MCF 10A (cell line): ENCODE results near the gene SAP25. TPM values are rescaled to one million over a fixed set of nuclear protein-coding genes. Genes with fewer than 3 reads are reported as not detected.
"Not testable (repeated sequence)": the region's sequence is repeated elsewhere in the genome, so short reads cannot be mapped to it uniquely, and the experiment has no call there.

ENCODE experiments used
- BruUV-seq: library from RNA; stranded (reverse); fragments of 400-500 nt; replicated peaks from 2 replicates; lab custom pipeline; 2021; lab: Mats Ljungman, UMichigan
- CTCF ChIA-PET: fragments of 300-600 bp; sonication (Branson Sonifier 250); formaldehyde crosslinking; extraction: SDS; loops from one replicate; lab custom pipeline; 2021; ENCODE audit warnings: antibody characterized with exemption, inconsistent platforms; lab: Yijun Ruan, JAX
- POLR2A ChIA-PET: fragments of 300-600, 350-650 bp; sonication (Branson Sonifier 250); formaldehyde crosslinking; extraction: SDS; loops from one replicate; lab custom pipeline; 2020; ENCODE audit warnings: antibody characterized with exemption, inconsistent platforms; lab: Yijun Ruan, JAX
- DNase-seq: peaks from one replicate; pipeline ENCODE4 v3.0.0-alpha.2; 2018; ENCODE audit not compliant: unreplicated experiment
- H3K27ac Mint-ChIP-seq: one replicate; pipeline ENCODE4 v1.8.0; 2022; ENCODE audit warnings: mild to moderate bottlenecking, low read depth, mixed read lengths; ENCODE audit not compliant: unreplicated experiment
- H3K27me3 Mint-ChIP-seq: one replicate; pipeline ENCODE4 v1.8.0; 2022; ENCODE audit warnings: mixed read lengths; ENCODE audit not compliant: insufficient read depth, unreplicated experiment
- H3K36me3 Mint-ChIP-seq: one replicate; pipeline ENCODE4 v1.8.0; 2022; ENCODE audit warnings: mild to moderate bottlenecking, moderate library complexity, mixed read lengths; ENCODE audit not compliant: insufficient read depth, unreplicated experiment
- H3K4me1 Mint-ChIP-seq: one replicate; pipeline ENCODE4 v1.8.0; 2022; ENCODE audit warnings: mixed read lengths; ENCODE audit not compliant: insufficient read depth, unreplicated experiment
- H3K4me3 Mint-ChIP-seq: one replicate; pipeline ENCODE4 v1.8.0; 2022; ENCODE audit warnings: mild to moderate bottlenecking, moderate library complexity, mixed read lengths; ENCODE audit not compliant: unreplicated experiment
- H3K9me3 Mint-ChIP-seq: one replicate; pipeline ENCODE4 v1.8.0; 2022; ENCODE audit warnings: mixed read lengths; ENCODE audit not compliant: unreplicated experiment
- intact Hi-C: fragments of 100-400 bp; cut with micrococcal nuclease; formaldehyde crosslinking; loops from 2 replicates; pipeline ENCODE4 v1.14.1; 2022
- total RNA-seq: library from RNA; stranded (reverse); gene quantifications from 2 replicates; pipeline ENCODE4 v1.2.3, GENCODE V29; 2022
- TF ChIP-seq, protein P1 (sequence below): fragments of 200-600 bp; IDR thresholded peaks from one replicate; pipeline ENCODE4 v1.8.0; 2022; ENCODE audit warnings: antibody characterized with exemption, mild to moderate bottlenecking; ENCODE audit not compliant: unreplicated experiment

Gene SAP25
- total RNA-seq, 1 experiment from 2014 or later, result 1.2 TPM

DNA sequence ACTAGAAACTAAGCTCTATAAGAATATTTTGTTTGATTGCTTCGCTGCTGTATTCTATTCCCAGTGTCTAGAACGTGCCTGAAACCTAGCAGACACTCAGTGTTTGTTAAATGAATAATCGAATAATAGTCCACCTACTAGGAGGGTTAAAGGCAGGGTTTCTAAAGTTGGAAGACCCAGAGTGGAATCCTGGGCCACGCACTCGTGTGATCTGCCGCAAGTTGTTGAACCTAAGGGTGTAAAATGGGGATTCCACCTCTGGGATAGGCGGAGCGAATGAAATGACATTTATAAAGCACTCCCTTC lies 35.4 kb downstream of the SAP25 start:
- intact Hi-C loops, result no loop called here

DNA sequence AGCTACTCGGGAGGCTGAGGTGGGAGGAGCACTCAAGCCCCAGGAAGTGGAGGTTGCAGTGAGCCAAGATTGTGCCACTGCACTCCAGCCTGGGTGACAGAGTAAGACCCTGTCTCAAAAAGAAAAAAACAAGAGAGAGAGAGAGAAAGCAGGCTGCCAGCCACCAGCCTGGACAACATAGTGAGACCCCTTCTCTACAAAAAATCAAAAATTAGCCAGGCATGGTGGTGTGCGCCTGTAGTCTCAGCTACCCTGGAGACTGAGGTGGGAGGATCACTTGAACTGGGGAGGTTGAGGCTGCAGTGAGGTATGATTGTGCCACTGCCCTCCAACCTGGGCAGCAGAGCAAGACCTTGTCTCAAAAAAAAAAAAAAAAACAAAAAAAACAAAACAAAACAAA lies 37.0 kb downstream of the SAP25 start:
- CTCF ChIA-PET, result interaction anchor here (1.1 to 1.2 kb wide), 2 partner anchors 9 to 41 kb away, joined by 3 to 7 read pairs; no protein-coding TSS in a partner anchor
- POLR2A ChIA-PET, H3K36me3 Mint-ChIP-seq, H3K27me3 Mint-ChIP-seq, H3K9me3 Mint-ChIP-seq, H3K27ac Mint-ChIP-seq, H3K4me3 Mint-ChIP-seq, DNase-seq, BruUV-seq, intact Hi-C loops: not testable (repeated sequence)
- H3K4me1 Mint-ChIP-seq, result peaks cover 22% of the 10 kb centered on the region

More for the DNA sequence above, 35.4 kb downstream of the SAP25 start:
- Mint-ChIP-seq H3K4me1 (peaks cover 28% of the 10 kb centered on the region), H3K36me3 (no peaks in the 10 kb centered on the region), H3K4me3 (peak overlapping the region; percentile 81), H3K27ac (peak overlapping the region; percentile 36), H3K9me3 (no peaks in the 10 kb centered on the region), H3K27me3 (no peaks in the 10 kb centered on the region)
- TSS peak; percentile 97 for BruUV-seq
- no peak for DNase-seq
- ChIA-PET POLR2A (interaction anchor here (0.6 to 2.6 kb wide), 13 partner anchors 11 to 1129 kb away, joined by 3 to 20 read pairs (median 4); partner anchors contain the start of genes FBXO24, LRCH4, MEPCE and POP7), CTCF (interaction anchor here (0.5 to 1.5 kb wide), 4 partner anchors 22 to 194 kb away, joined by 3 to 5 read pairs (median 4); no protein-coding TSS in a partner anchor)
- TF ChIP-seq, protein P1, sequence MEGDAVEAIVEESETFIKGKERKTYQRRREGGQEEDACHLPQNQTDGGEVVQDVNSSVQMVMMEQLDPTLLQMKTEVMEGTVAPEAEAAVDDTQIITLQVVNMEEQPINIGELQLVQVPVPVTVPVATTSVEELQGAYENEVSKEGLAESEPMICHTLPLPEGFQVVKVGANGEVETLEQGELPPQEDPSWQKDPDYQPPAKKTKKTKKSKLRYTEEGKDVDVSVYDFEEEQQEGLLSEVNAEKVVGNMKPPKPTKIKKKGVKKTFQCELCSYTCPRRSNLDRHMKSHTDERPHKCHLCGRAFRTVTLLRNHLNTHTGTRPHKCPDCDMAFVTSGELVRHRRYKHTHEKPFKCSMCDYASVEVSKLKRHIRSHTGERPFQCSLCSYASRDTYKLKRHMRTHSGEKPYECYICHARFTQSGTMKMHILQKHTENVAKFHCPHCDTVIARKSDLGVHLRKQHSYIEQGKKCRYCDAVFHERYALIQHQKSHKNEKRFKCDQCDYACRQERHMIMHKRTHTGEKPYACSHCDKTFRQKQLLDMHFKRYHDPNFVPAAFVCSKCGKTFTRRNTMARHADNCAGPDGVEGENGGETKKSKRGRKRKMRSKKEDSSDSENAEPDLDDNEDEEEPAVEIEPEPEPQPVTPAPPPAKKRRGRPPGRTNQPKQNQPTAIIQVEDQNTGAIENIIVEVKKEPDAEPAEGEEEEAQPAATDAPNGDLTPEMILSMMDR, result no peak

DNA sequence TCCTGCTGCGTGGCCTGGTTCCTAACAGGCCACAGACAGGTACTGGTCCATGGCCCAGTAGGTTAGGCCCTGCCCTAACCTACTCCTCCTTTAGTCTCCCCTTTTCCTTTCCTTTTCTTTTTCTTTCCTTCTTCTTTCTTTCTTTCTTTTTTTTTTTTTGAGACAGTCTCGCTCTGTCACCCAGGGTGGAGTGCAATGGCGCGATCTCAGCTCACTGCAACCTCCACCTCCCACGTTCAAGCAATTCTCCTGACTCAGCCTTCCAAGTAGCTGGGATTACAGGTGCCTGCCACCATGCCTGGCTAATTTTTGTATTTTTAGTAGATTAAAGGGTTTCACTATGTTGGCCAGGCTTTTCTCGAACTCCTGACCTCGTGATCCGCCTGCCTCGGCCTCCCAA lies 37.7 kb downstream of the SAP25 start:
- H3K27me3 Mint-ChIP-seq, H3K9me3 Mint-ChIP-seq, H3K27ac Mint-ChIP-seq, intact Hi-C loops, DNase-seq, H3K36me3 Mint-ChIP-seq, BruUV-seq, H3K4me3 Mint-ChIP-seq: not testable (repeated sequence)
- POLR2A ChIA-PET, result interaction anchor here (1.4 kb wide), 1 partner anchor 50 kb away, joined by 4 read pairs; the partner anchor contains the start of genes FBXO24 and LRCH4
- peaks cover 16% of the 10 kb centered on the region for H3K4me1 Mint-ChIP-seq
- CTCF ChIA-PET, result interaction anchor here (0.5 to 1.2 kb wide), 4 partner anchors 10 to 89 kb away, joined by 3 to 7 read pairs (median 3); no protein-coding TSS in a partner anchor

DNA sequence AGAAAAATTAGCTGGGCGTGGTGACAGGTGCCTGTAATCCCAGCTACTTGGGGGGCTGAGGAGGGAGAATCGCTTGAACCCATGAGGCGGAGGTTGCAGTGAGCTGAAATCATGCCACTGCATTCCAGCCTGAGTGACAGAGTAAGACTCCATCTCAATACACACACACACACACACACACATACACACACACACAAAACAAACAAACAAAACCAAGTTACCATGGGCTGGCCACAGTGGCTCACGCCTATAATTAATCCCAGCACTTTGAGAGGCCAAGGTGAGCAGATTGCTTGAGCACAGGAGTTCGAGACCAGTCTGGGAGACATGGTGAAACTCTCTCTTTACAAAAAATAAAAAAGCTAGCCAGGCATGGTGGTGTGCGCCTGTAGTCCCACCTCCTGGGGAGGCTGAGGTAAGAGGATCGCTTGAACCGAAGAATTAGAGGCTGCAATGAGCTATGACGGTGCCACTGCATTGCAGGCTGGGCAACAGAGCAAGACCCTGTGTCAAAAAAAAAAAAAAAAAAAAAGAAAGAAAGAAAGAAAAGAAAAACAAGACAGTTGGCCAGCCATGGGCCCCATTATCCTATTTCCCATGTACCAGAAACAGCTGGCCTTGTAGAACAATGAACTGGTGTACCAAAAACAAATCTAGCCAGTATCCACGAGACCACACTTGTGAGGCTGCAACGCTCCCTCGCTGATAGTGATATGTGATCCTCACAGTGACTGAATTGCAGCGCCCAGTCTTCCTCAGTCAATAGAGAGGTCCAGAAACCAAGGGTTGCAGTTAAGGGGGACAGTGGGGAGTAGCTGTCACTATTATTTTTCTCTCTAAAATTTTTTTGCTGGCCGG lies 41.3 kb downstream of the SAP25 start:
- Mint-ChIP-seq H3K9me3 (no peaks in the 10 kb centered on the region), H3K36me3 (no peaks in the 10 kb centered on the region), H3K4me3 (no peak overlapping the region), H3K27me3 (no peaks in the 10 kb centered on the region), H3K27ac (no peak overlapping the region), H3K4me1 (no peaks in the 10 kb centered on the region)
- intact Hi-C loops, result no loop called here
- TF ChIP-seq, protein P1, result no peak
- POLR2A ChIA-PET, result no interaction called here
- BruUV-seq, result no TSS peak
- CTCF ChIA-PET, result interaction anchor here (0.7 kb wide), 1 partner anchor 660 kb away, joined by 6 read pairs; no protein-coding TSS in a partner anchor
- no peak for DNase-seq

DNA sequence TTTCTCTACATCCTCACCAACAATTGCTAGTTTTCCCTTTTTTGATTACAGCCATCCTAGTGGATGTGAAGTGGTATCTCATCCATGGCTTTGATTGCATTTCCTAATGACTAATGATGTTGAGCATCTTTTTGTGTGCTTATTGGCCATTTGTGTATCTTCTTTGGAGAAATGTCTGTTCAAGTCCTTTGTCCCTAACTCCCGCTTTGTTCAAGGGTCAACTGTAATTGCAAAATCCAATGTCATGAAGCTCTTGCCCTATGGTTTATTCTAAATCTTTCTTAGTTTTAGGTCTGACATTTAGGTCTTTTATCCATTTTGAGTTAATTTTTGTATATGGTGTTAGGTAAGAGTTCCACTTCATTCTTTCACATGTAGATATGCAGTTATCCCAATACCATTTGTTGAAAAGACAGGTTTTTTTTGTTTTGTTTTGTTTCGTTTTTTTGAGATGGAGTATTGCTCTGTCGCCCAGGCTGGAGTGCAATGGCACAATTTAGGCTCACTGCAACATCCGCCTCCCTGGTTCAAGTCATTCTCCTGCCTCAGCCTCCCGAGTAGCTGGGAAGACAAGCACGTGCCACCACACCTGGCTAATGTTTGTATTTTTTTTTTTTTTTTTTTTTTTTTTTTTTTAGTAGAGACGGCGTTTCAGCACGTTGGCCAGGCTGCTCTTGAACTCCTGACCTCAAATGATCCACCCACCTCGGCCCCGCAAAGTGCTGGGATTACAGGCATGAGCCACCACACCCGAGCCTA lies 45.4 kb downstream of the SAP25 start:
- H3K27me3 Mint-ChIP-seq, H3K4me1 Mint-ChIP-seq, intact Hi-C loops, H3K36me3 Mint-ChIP-seq, BruUV-seq, DNase-seq, H3K27ac Mint-ChIP-seq, H3K4me3 Mint-ChIP-seq, H3K9me3 Mint-ChIP-seq: not testable (repeated sequence)
- POLR2A ChIA-PET, result interaction anchor here (0.8 kb wide), 1 partner anchor 58 kb away, joined by 3 read pairs; the partner anchor contains the start of gene FBXO24
- CTCF ChIA-PET, result interaction anchor here (0.6 to 0.8 kb wide), 3 partner anchors 8 to 59 kb away, joined by 3 to 4 read pairs (median 3); no protein-coding TSS in a partner anchor

DNA sequence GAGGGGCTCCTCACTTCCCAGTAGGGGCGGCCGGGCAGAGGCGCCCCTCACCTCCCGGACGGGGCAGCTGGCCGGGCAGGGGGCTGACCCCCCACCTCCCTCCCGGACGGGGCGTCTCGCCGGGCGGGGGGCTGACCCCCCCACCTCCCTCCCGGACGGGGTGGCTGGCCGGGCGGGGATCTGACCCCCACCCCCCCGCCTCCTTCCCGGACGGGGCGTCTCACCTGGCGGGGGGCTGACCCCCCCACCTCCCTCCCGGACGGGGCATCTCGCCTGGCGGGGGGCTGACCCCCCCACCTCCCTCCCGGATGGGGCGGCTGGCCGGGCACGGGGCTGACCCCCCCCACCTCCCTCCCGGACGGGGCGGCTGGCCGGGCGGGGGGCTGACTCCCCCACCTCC lies 50.5 kb downstream of the SAP25 start:
- H3K9me3 Mint-ChIP-seq, CTCF ChIA-PET, DNase-seq, POLR2A ChIA-PET, H3K4me3 Mint-ChIP-seq, H3K27ac Mint-ChIP-seq, H3K27me3 Mint-ChIP-seq, H3K36me3 Mint-ChIP-seq, BruUV-seq, intact Hi-C loops, H3K4me1 Mint-ChIP-seq: not testable (repeated sequence)
